AG09309 (cell line): ENCODE results near the gene TCTA.
A peak's percentile ranks its signal among the peaks of the same experiment; 100 is the strongest.
"Not testable (repeated sequence)": the region's sequence is repeated elsewhere in the genome, so short reads cannot be mapped to it uniquely, and the experiment has no call there.

Source experiments
- DNase-seq: peaks from one replicate; pipeline ENCODE4 v3.0.0-alpha.2; 2010; ENCODE audit warnings: low read depth
- H3K4me3 ChIP-seq: 2 replicates; pipeline ENCODE4 v1.5.1; 2011; ENCODE audit warnings: mild to moderate bottlenecking, low read depth, low read length, moderate library complexity; ENCODE audit not compliant: control insufficient read depth
- TF ChIP-seq, protein P1 (sequence below): IDR thresholded peaks from 2 replicates; pipeline ENCODE4 v1.5.1; 2011; ENCODE audit warnings: mild to moderate bottlenecking, low read depth, low read length, inconsistent platforms; ENCODE audit not compliant: insufficient read depth, control insufficient read depth; ENCODE audit errors: missing control alignments

Gene TCTA

DNA sequence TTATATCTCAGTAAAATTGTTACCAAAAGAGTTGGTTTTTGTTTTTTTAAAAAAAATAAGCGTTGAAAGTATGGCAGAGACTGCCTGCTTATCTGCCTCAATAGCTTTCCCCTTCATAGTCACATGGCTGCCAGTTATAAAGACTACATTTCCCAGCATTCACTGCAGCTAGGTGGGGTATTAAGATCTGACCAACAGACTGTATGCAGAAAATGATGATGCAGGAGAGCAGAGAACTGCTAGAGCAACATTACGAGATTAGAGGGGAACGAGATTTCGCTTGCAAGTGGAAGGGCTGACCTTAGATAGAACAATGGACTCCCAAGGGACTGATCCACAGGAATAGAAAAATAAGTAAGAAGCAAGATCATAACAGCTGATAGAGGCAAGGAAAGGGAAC lies 14.8 kb upstream of the TCTA start:
- H3K4me3 ChIP-seq: no peak overlapping the region
- DNase-seq: no peak
- TF ChIP-seq, protein P1, sequence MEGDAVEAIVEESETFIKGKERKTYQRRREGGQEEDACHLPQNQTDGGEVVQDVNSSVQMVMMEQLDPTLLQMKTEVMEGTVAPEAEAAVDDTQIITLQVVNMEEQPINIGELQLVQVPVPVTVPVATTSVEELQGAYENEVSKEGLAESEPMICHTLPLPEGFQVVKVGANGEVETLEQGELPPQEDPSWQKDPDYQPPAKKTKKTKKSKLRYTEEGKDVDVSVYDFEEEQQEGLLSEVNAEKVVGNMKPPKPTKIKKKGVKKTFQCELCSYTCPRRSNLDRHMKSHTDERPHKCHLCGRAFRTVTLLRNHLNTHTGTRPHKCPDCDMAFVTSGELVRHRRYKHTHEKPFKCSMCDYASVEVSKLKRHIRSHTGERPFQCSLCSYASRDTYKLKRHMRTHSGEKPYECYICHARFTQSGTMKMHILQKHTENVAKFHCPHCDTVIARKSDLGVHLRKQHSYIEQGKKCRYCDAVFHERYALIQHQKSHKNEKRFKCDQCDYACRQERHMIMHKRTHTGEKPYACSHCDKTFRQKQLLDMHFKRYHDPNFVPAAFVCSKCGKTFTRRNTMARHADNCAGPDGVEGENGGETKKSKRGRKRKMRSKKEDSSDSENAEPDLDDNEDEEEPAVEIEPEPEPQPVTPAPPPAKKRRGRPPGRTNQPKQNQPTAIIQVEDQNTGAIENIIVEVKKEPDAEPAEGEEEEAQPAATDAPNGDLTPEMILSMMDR: no peak

DNA sequence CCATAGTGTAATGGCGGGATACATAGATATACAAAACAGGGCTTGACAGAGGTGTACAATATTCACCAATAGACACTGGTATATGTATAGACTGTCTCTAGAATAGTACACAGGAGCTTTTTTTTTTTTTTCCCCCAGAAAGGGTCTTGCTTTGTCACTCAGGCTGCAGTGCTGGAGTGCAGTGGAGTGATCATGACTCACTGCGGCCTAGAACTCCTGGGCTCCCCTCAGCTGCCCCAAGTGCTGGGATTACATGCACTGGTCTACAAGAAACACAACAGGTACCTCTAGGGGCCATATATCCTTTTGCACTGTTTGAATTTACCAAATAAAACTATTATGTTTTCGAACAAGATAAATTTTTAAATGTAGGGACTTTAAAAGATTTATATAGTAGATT lies 12.8 kb upstream of the TCTA start:
- TF ChIP-seq, protein P1: no peak
- DNase-seq: no peak
- no peak overlapping the region for H3K4me3 ChIP-seq

DNA sequence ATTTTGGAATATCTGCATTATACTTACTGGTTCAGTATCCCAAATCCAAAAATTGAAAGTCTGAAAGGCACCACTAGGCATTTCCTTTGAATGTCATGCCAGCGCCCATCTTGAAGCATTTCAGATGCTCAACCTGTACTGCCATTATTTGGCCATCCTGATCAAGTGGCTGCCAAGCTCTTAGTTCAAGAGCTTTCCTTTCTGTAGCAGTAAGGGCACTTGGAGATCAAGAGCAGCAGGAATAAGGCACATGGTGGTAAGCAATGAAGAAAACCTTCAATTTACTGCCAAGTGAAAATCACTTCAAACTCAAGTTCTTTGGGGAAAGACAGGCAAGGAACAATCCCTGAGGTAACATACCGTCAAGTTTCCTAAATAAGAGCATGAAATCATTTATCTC lies 10.5 kb upstream of the TCTA start:
- TF ChIP-seq, protein P1: no peak
- DNase-seq: no peak
- no peak overlapping the region for H3K4me3 ChIP-seq

DNA sequence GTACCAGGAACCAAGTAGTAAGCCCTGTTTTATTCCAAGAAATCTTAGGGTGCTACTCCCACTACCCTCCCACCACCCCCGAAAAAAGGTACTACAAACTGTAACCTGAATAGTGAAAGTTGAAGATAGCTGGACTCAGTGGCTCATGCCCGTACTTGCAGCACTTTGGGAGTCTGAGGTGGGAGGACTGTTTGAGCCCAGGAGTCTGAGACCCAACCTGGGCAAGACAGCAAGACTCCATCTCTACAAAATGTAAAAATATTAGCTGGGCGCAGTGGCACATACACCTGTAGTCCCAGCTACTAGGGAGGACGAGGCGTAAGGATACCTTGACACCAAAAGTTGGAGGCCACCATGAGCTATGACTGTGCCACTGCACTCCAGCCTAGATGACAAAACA lies 8.3 kb upstream of the TCTA start:
- H3K4me3 ChIP-seq: no peak overlapping the region
- TF ChIP-seq, protein P1: no peak
- DNase-seq: no peak

DNA sequence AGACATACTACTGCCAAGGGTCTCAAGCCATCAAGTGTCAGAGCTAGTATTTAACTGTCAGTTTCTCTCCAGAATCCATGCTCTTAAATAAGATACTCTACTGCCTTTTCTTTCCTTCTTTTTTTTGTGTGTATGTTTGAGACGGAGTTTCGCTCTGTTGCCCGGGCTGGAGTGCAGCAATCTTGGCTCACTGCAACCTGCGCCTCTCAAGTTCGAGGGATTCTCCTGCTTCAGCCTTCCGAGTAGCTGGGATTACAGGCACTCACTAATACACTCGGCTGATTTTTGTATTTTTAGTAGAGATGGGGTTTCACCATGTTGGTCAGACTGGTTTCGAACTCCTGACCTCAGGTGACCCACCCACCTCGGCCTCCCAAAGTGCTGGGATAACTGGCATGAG lies 6.7 kb upstream of the TCTA start:
- not testable (repeated sequence) for H3K4me3 ChIP-seq, DNase-seq

DNA sequence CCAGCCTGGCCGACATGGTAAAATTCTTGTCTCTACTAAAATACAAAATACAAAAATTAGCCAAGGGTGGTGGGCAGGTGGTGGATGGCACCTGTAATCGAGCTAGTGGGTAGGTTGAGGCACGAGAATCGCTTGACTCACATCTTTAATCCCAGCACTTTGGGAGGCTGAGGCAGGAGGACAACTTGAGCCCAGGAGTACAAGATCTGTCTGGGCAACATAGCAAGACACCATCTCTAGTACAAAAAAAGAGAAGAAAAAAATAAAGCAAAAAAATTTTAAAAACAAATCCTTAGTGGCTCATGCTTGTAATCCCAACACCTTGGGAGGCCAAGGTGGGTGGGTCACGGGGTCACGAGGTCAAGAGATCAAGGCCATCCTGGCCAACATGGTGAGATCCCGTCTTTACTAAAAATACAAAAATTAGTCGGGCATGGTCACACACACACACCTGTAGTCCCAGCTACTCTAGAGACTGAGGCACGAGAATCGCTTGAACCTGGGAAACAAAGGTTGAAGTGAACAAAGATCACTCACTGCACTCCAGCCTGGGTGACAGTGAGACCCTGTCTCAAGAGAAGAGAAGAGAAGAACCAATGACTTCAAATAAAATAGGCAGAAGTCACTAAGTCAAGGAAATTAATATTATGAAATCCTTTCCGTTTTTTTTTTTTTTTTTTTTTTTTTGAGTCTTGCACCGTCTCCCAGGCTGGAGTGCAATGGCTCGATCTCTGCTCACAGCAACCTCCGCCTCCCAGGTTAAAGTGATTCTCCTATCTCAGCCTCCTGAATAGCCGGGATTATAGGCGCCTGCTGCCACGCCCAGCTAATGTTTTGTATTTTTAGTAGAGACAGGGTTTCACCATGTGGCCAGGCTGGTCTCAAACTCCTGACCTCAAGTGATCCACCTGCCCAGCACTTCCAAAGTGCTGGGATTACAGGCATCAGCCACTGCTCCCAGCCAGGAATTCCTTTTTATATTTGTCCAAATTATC lies 5.4 kb upstream of the TCTA start:
- TF ChIP-seq, protein P1: no peak
- DNase-seq: no peak
- H3K4me3 ChIP-seq: no peak overlapping the region

DNA sequence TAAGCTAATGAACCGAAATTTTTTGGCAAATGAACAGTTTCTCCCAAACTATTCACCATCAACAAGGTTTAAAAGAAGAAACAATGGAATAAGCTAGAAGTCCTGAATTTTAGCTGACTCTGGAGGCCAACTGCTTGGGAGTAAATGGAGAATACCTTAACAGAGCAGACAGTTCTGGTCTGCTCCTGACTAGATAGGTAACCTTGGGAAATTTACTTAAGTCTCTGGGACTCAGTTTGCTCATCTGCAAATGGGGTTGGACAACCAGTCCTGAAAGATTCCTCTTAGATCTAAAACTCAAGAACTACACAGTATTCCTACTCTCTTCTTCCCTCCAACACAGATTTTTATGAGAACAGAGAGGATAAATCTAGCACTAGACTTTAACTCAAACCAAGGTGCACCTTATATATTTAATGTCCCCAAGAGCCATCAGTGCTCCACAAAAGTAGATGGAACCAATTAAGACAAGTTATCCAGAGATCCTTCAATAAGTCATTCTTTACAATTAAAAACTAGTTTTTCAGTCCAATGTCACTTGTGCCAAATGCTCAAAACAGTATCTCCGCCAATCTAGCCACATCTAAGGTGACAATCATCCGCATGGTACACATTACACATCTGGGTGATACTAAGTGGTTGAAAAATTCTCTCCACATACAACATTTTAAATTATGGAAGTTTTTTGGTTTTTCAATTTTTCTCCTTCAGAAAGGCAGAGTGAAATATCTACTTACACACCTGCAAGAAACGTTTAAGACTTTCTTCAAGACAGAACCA lies 2.0 kb upstream of the TCTA start:
- TF ChIP-seq, protein P1: no peak
- H3K4me3 ChIP-seq: peak overlapping the region; percentile 80
- no peak for DNase-seq
